HCT116 (cell line): ENCODE results near the gene CPLANE2. TPM values are rescaled to one million over a fixed set of nuclear protein-coding genes. Genes with fewer than 3 reads are reported as not detected.
"Not testable (repeated sequence)": the region's sequence is repeated elsewhere in the genome, so short reads cannot be mapped to it uniquely, and the experiment has no call there.

Source experiments
- ATAC-seq: fragments of 200-7000 bp; cut with Tn5 transposase; 2 replicates; pipeline ENCODE4 v1.9.1; 2020; ENCODE audit warnings: mild to moderate bottlenecking, moderate library complexity
- BruUV-seq: library from RNA; stranded (reverse); fragments of 400-500 nt; replicated peaks from 2 replicates; lab custom pipeline; 2021; lab: Mats Ljungman, UMichigan
- CTCF ChIA-PET: fragments of 300-600 bp; sonication (Branson Sonifier 250); formaldehyde crosslinking; loops from one replicate; lab custom pipeline; 2021; ENCODE audit warnings: antibody characterized with exemption; lab: Charles Lee
- POLR2A ChIA-PET: fragments of 300-600, 350-600 bp; sonication (Branson Sonifier 250); formaldehyde crosslinking; loops from one replicate; lab custom pipeline; 2021; ENCODE audit warnings: antibody characterized with exemption; lab: Charles Lee
- RAD21 ChIA-PET, 2 experiments: fragments of 300-600 bp; sonication (Branson Sonifier 250); formaldehyde crosslinking; loops; one replicate each; lab custom pipeline; 2023; ENCODE audit warnings: low total read pairs in 2 of 2; ENCODE audit not compliant: uncharacterized antibody in 2 of 2, unreplicated experiment in 2 of 2, low non-redundant PET in 1 of 2; lab: Charles Lee
- DNase-seq: peaks from one replicate; pipeline ENCODE4 v3.0.0-alpha.2; 2010; ENCODE audit warnings: low read depth, low spot score
- H2AFZ ChIP-seq: fragments of 200-600 bp; shearing (Covaris generic), sonication (generic); 2 replicates; pipeline ENCODE4 v1.6.1; 2017; ENCODE audit warnings: low read depth, mixed run types, mixed read lengths, antibody characterized with exemption, low read length; ENCODE audit not compliant: poor library complexity, severe bottlenecking
- H3K27ac ChIP-seq: 2 replicates; pipeline ENCODE4 v1.5.1; 2012; ENCODE audit warnings: low read depth, low read length
- H3K27me3 ChIP-seq: fragments of 200-600 bp; sonication (generic); 2 replicates; pipeline ENCODE4 v1.6.1; 2016; ENCODE audit warnings: mixed run types, low read length, mixed read lengths; ENCODE audit not compliant: insufficient read depth
- H3K36me3 ChIP-seq, 2 experiments: fragments of 200-500 bp in 1 of 2; fragments of 200-600 bp in 1 of 2; sonication (Bioruptor generic) in 1 of 2; sonication (generic) in 1 of 2; 2 replicates each; pipeline versions ENCODE4 v1.5.1 to v1.6.1; 2014 to 2016; ENCODE audit warnings: low read length in 2 of 2, inconsistent platforms in 1 of 2, mixed read lengths in 1 of 2, mixed run types in 1 of 2; ENCODE audit not compliant: insufficient read depth in 2 of 2, control insufficient read depth in 1 of 2
- H3K4me1 ChIP-seq, 2 experiments: fragments of 200-600 bp in 1 of 2; sonication (generic) in 1 of 2; 2 replicates each; pipeline versions ENCODE4 v1.5.1 to v1.6.1; 2012 to 2017; ENCODE audit warnings: low read length in 2 of 2, inconsistent platforms in 1 of 2, mild to moderate bottlenecking in 1 of 2, mixed read lengths in 1 of 2, mixed run types in 1 of 2, moderate library complexity in 1 of 2; ENCODE audit not compliant: insufficient read depth in 2 of 2, control insufficient read depth in 1 of 2
- H3K4me2 ChIP-seq: fragments of 200-600 bp; sonication (generic); 2 replicates; pipeline ENCODE4 v1.6.1; 2017; ENCODE audit warnings: mixed run types, low read length, mixed read lengths
- H3K4me3 ChIP-seq, 2 experiments: fragments of 200-600 bp in 1 of 2; sonication (generic) in 1 of 2; replicated peaks in 1 of 2; 2 replicates each; pipeline ENCODE4 v1.5.1; 2011 to 2016; ENCODE audit warnings: low read length in 2 of 2, control low read depth in 1 of 2, low read depth in 1 of 2, mild to moderate bottlenecking in 1 of 2, mixed read lengths in 1 of 2, mixed run types in 1 of 2
- H3K79me2 ChIP-seq: fragments of 200-600 bp; sonication (generic); 2 replicates; pipeline ENCODE4 v1.6.1; 2017; ENCODE audit warnings: mild to moderate bottlenecking, mixed run types, low read length, moderate library complexity, mixed read lengths; ENCODE audit not compliant: insufficient read depth
- H3K9ac ChIP-seq: fragments of 200-600 bp; sonication (generic); 2 replicates; pipeline ENCODE4 v1.6.1; 2016; ENCODE audit warnings: low read length, mixed read lengths
- H3K9me2 ChIP-seq: fragments of 200-600 bp; sonication (generic), shearing (Covaris generic); 2 replicates; pipeline ENCODE4 v1.6.1; 2017; ENCODE audit warnings: mixed run types, mild to moderate bottlenecking, moderate library complexity; ENCODE audit not compliant: insufficient read depth
- H3K9me3 ChIP-seq, 2 experiments: fragments of 200-500 bp in 1 of 2; fragments of 200-600 bp in 1 of 2; sonication (Bioruptor generic) in 1 of 2; sonication (generic) in 1 of 2; 2 replicates each; pipeline ENCODE4 v1.6.1; 2014 to 2017; ENCODE audit warnings: low read length in 2 of 2, mixed read lengths in 2 of 2, inconsistent platforms in 1 of 2, low read depth in 1 of 2, mild to moderate bottlenecking in 1 of 2, mixed run types in 1 of 2, moderate library complexity in 1 of 2; ENCODE audit not compliant: control insufficient read depth in 1 of 2, insufficient read depth in 1 of 2
- H4K20me1 ChIP-seq: fragments of 200-600 bp; sonication (generic), shearing (Covaris generic); 2 replicates; pipeline ENCODE4 v1.6.1; 2017; ENCODE audit warnings: mixed run types, mild to moderate bottlenecking, moderate library complexity; ENCODE audit not compliant: insufficient read depth
- EGR1 ChIP-seq: IDR thresholded peaks from 2 replicates; pipeline ENCODE4 v1.6.1; 2012; ENCODE audit warnings: low read depth
- ELF1 ChIP-seq: IDR thresholded peaks from 2 replicates; pipeline ENCODE4 v1.6.1; 2012; ENCODE audit warnings: low read depth, borderline replicate concordance
- EZH2 ChIP-seq: fragments of 200-600 bp; sonication (generic); IDR thresholded peaks from 2 replicates; pipeline ENCODE4 v1.6.1; 2017; ENCODE audit warnings: antibody characterized with exemption, mixed run types
- EZH2phosphoT487 ChIP-seq: fragments of 200-600 bp; IDR thresholded peaks from 2 replicates; pipeline ENCODE4 v1.6.1; 2018; ENCODE audit warnings: antibody characterized with exemption, borderline replicate concordance
- JUND ChIP-seq: IDR thresholded peaks from 2 replicates; pipeline ENCODE4 v1.6.1; 2012
- POLR2A ChIP-seq: IDR thresholded peaks from 2 replicates; pipeline ENCODE4 v1.7.0; 2011; ENCODE audit warnings: borderline replicate concordance; ENCODE audit not compliant: insufficient read depth, insufficient read length; ENCODE audit errors: extremely low read depth
- POLR2AphosphoS5 ChIP-seq: IDR thresholded peaks from 2 replicates; pipeline ENCODE4 v1.6.1; 2011; ENCODE audit warnings: mild to moderate bottlenecking, low read depth, low read length, moderate library complexity
- REST ChIP-seq: IDR thresholded peaks from 2 replicates; pipeline ENCODE4 v1.6.1; 2012; ENCODE audit warnings: low read depth
- SIN3A ChIP-seq: IDR thresholded peaks from 2 replicates; pipeline ENCODE4 v1.6.1; 2012; ENCODE audit warnings: low read depth
- SP1 ChIP-seq: IDR thresholded peaks from 2 replicates; pipeline ENCODE4 v1.6.1; 2012; ENCODE audit warnings: low read depth
- TCF7L2 ChIP-seq: IDR thresholded peaks from 2 replicates; pipeline ENCODE4 v1.7.0; 2011; ENCODE audit warnings: borderline replicate concordance, inconsistent platforms; ENCODE audit not compliant: insufficient read depth, insufficient read length; ENCODE audit errors: extremely low read depth
- YY1 ChIP-seq: IDR thresholded peaks from 2 replicates; pipeline ENCODE4 v1.6.1; 2011; ENCODE audit warnings: low read length, low read depth, moderate library complexity, mild to moderate bottlenecking; ENCODE audit not compliant: insufficient replicate concordance; ENCODE audit errors: extremely low read depth
- ZFX ChIP-seq: fragments of 450-650 bp; IDR thresholded peaks from 2 replicates; pipeline ENCODE4 v1.6.1; 2017
- intact Hi-C: fragments of 100-400 bp; cut with micrococcal nuclease; formaldehyde crosslinking; loops from 2 replicates; pipeline ENCODE4 v1.10.0; 2022
- total RNA-seq: library from RNA; stranded (reverse); gene quantifications from one replicate; pipeline ENCODE4 v1.2.1, GENCODE V29; 2021; ENCODE audit not compliant: unreplicated experiment
- TF ChIP-seq, protein P1 (sequence below), 3 experiments: fragments of 200-600 bp in 1 of 3; sonication (generic) in 1 of 3; IDR thresholded peaks in 2 of 3; conservative IDR thresholded peaks in 1 of 3; 2 replicates each; pipeline ENCODE4 v1.5.1; 2012 to 2017; ENCODE audit warnings: low read depth in 2 of 3, low read length in 2 of 3, antibody characterized with exemption in 1 of 3, borderline replicate concordance in 1 of 3, control low read depth in 1 of 3, mild to moderate bottlenecking in 1 of 3, mixed read lengths in 1 of 3, mixed run types in 1 of 3, moderate library complexity in 1 of 3; ENCODE audit not compliant: insufficient read depth in 1 of 3

CPLANE2 gene
- total RNA-seq, 1 experiment from 2014 or later = 8.1 TPM

DNA sequence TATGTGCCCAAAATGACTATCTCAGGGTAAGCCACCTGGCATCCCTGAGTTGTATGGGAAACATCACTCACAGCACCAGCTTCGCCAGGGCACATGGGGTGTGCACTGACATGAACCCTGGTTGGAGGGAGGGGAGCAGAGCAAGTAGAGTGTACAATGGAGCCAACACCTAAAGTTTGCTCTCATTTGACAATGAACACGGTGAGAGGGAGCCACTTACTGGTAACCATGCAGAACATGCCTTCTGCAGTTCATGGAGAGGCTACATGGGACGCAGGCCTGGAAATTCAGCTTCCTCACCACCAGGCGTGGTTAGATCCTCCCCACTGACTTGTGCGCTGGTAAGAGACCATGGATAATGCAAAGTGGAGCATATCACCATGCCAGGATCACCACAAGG, 10.0 kb upstream of the CPLANE2 start:
- RAD21 ChIA-PET = no interaction called here
- Histone ChIP-seq H3K4me1 (peaks cover 5 to 22% of the 10 kb centered on the region in 2 experiments), H3K36me3 (peaks cover 4 to 13% of the 10 kb centered on the region in 2 experiments; a peak in 1 of 4 replicates), H3K4me3 (no peak overlapping the region), H3K27me3 (no peaks in the 10 kb centered on the region), H4K20me1 (no peaks in the 10 kb centered on the region), H3K9ac (no peak overlapping the region), H2AFZ (no peak overlapping the region), H3K4me2 (no peak overlapping the region), H3K79me2 (no peaks in the 10 kb centered on the region), H3K9me3 (no peaks in the 10 kb centered on the region), H3K27ac (no peak overlapping the region), H3K9me2 (no peaks in the 10 kb centered on the region)
- POLR2A ChIA-PET = no interaction called here
- TF ChIP-seq EZH2phosphoT487 = no peak
- no peak for TF ChIP-seq ELF1
- no peak for TF ChIP-seq SP1
- no peak for TF ChIP-seq EZH2
- no peak for TF ChIP-seq ZFX
- TF ChIP-seq POLR2A = no peak
- no peak for TF ChIP-seq JUND
- TF ChIP-seq POLR2AphosphoS5 = no peak
- TF ChIP-seq REST = no peak
- TF ChIP-seq YY1 = no peak
- no peak for TF ChIP-seq EGR1
- TF ChIP-seq SIN3A = no peak
- no peak for TF ChIP-seq TCF7L2
- TF ChIP-seq, protein P1, sequence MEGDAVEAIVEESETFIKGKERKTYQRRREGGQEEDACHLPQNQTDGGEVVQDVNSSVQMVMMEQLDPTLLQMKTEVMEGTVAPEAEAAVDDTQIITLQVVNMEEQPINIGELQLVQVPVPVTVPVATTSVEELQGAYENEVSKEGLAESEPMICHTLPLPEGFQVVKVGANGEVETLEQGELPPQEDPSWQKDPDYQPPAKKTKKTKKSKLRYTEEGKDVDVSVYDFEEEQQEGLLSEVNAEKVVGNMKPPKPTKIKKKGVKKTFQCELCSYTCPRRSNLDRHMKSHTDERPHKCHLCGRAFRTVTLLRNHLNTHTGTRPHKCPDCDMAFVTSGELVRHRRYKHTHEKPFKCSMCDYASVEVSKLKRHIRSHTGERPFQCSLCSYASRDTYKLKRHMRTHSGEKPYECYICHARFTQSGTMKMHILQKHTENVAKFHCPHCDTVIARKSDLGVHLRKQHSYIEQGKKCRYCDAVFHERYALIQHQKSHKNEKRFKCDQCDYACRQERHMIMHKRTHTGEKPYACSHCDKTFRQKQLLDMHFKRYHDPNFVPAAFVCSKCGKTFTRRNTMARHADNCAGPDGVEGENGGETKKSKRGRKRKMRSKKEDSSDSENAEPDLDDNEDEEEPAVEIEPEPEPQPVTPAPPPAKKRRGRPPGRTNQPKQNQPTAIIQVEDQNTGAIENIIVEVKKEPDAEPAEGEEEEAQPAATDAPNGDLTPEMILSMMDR (IDR thresholded peaks at IDR 0.05 in 2 of 3, conservative IDR thresholded peaks at IDR 0.05 in 1 of 3; ENCODE audit: borderline replicate concordance in 1 of 3, insufficient read depth in 1 of 3, low read depth in 2 of 3, low read length in 2 of 3) = no peak
- no TSS peak for BruUV-seq
- DNase-seq (no peak), ATAC-seq (no peak)
- CTCF ChIA-PET = no interaction called here
- intact Hi-C loops = no loop called here

GRCh38 chr1:16246239-16246638, 9.3 kb upstream of the CPLANE2 start:
- RAD21 ChIA-PET, H3K4me3 ChIP-seq, H3K36me3 ChIP-seq, intact Hi-C loops, H3K4me2 ChIP-seq, H3K27me3 ChIP-seq, H2AFZ ChIP-seq, BruUV-seq, H4K20me1 ChIP-seq, ATAC-seq, H3K9ac ChIP-seq, H3K9me2 ChIP-seq, DNase-seq, H3K79me2 ChIP-seq, POLR2A ChIA-PET, H3K9me3 ChIP-seq, H3K27ac ChIP-seq: not testable (repeated sequence)
- H3K4me1 ChIP-seq = peaks cover 5 to 22% of the 10 kb centered on the region in 2 experiments
- CTCF ChIA-PET = interaction anchor here (3.1 kb wide), 2 partner anchors 163 to 167 kb away, joined by 20 to 26 read pairs; no protein-coding TSS in a partner anchor
